HepG2 (cell line): ENCODE results near the gene ZXDC. TPM values are rescaled to one million over a fixed set of nuclear protein-coding genes. Genes with fewer than 3 reads are reported as not detected.

Source experiments
- ATAC-seq: fragments of 200-7000 bp; cut with Tn5 transposase; 3 replicates; pipeline ENCODE4 v1.9.1; 2020; ENCODE audit warnings: mild to moderate bottlenecking, moderate library complexity
- BruUV-seq: library from RNA; stranded (reverse); fragments of 400-500 nt; replicated peaks from 2 replicates; lab custom pipeline; 2021; lab: Mats Ljungman, UMichigan
- CTCF ChIA-PET: fragments of 300-600 bp; formaldehyde crosslinking; extraction: SDS; loops from one replicate; lab custom pipeline; 2021; ENCODE audit warnings: low total read pairs, inconsistent platforms, low intra/inter-chr PET ratio; lab: Yijun Ruan, JAX
- POLR2A ChIA-PET: fragments of 350-600 bp; sonication (Branson Sonifier 250); formaldehyde crosslinking; loops from one replicate; lab custom pipeline; 2020; ENCODE audit warnings: antibody characterized with exemption, inconsistent platforms; lab: Yijun Ruan, JAX
- DNase-seq: peaks from one replicate; pipeline ENCODE4 v3.0.0-alpha.2; 2015; ENCODE audit warnings: low spot score
- FAIRE-seq: peaks from 3 replicates; lab custom pipeline; 2011; peaks lifted over from hg19 to GRCh38; lab: Jason Lieb, UNC
- H2AFZ ChIP-seq: one replicate; pipeline ENCODE4 v1.6.1; 2011; ENCODE audit warnings: low read length, inconsistent platforms
- H3K27ac ChIP-seq: fragments of 300-600 bp; 3 replicates; pipeline ENCODE4 v1.8.0; 2011; ENCODE audit warnings: mixed run types, mild to moderate bottlenecking, mixed read lengths, low read length, inconsistent platforms; ENCODE audit not compliant: insufficient read depth; ENCODE audit errors: extremely low read length
- H3K27me3 ChIP-seq, 2 experiments: fragments of 200-600 bp in 1 of 2; 2 replicates in 1 of 2; 3 replicates in 1 of 2; pipeline versions ENCODE4 v1.6.0 to v1.8.0; 2011; ENCODE audit warnings: low read length in 2 of 2, mild to moderate bottlenecking in 2 of 2, moderate library complexity in 2 of 2, inconsistent platforms in 1 of 2; ENCODE audit not compliant: insufficient read depth in 2 of 2, control insufficient read depth in 1 of 2
- H3K36me3 ChIP-seq, 2 experiments: fragments of 200-600 bp in 1 of 2; replicated peaks in 1 of 2; 2 replicates in 1 of 2; 3 replicates in 1 of 2; pipeline versions ENCODE4 v1.5.1 to v1.8.0; 2011; ENCODE audit warnings: low read length in 2 of 2, inconsistent platforms in 1 of 2; ENCODE audit not compliant: insufficient read depth in 2 of 2, control insufficient read depth in 1 of 2
- H3K4me1 ChIP-seq: 2 replicates; pipeline ENCODE4 v1.5.1; 2012; ENCODE audit warnings: low read length, inconsistent platforms; ENCODE audit not compliant: insufficient read depth
- H3K4me2 ChIP-seq: 2 replicates; pipeline ENCODE4 v1.6.0; 2011; ENCODE audit warnings: low read depth, low read length, inconsistent platforms
- H3K4me3 ChIP-seq, 3 experiments: fragments of 200-600 bp in 1 of 3; sonication (generic), shearing (Covaris generic) in 1 of 3; replicated peaks in 1 of 3; 2 replicates each; pipeline ENCODE4 v1.5.1; 2011 to 2016; ENCODE audit warnings: low read length in 3 of 3, inconsistent platforms in 2 of 3, low read depth in 2 of 3, mild to moderate bottlenecking in 2 of 3, control low read depth in 1 of 3, mixed read lengths in 1 of 3; ENCODE audit not compliant: insufficient read depth in 1 of 3
- H3K79me2 ChIP-seq: one replicate; pipeline ENCODE4 v1.6.1; 2011; ENCODE audit warnings: low read length, inconsistent platforms; ENCODE audit not compliant: insufficient read depth
- H3K9ac ChIP-seq: 2 replicates; pipeline ENCODE4 v1.6.0; 2011; ENCODE audit warnings: mild to moderate bottlenecking, low read depth, low read length, inconsistent platforms; ENCODE audit not compliant: insufficient read depth
- H3K9me3 ChIP-seq: 2 replicates; pipeline ENCODE4 v1.5.1; 2012; ENCODE audit warnings: mild to moderate bottlenecking, low read length
- H4K20me1 ChIP-seq: 2 replicates; pipeline ENCODE4 v1.6.0; 2011; ENCODE audit warnings: inconsistent platforms, mild to moderate bottlenecking, low read length, moderate library complexity; ENCODE audit not compliant: insufficient read depth
- ARNT2 ChIP-seq: sonication (generic); formaldehyde crosslinking; IDR thresholded peaks from 2 replicates; pipeline ENCODE4 v1.8.0; 2022; ENCODE audit warnings: mild to moderate bottlenecking, low read depth, missing genetic modification reagents, moderate library complexity
- CCAR2 ChIP-seq: fragments of 200-400 bp; formaldehyde crosslinking; optimal IDR thresholded peaks from 2 replicates; pipeline ENCODE3; 2018; ENCODE audit warnings: low read depth, mild to moderate bottlenecking, low read length, moderate library complexity
- GTF3A ChIP-seq: sonication (generic); formaldehyde crosslinking; conservative IDR thresholded peaks from 2 replicates; pipeline ENCODE4 v1.4.0; 2020; ENCODE audit warnings: mild to moderate bottlenecking, missing genetic modification reagents
- KMT2A ChIP-seq: sonication (generic); formaldehyde crosslinking; IDR thresholded peaks from 2 replicates; pipeline ENCODE4 v1.4.0; 2020; ENCODE audit warnings: missing genetic modification reagents
- YY1 ChIP-seq: IDR thresholded peaks from 2 replicates; pipeline ENCODE4 v1.6.1; 2011; ENCODE audit warnings: low read length, low read depth, moderate library complexity, mild to moderate bottlenecking; ENCODE audit not compliant: insufficient read depth, insufficient replicate concordance
- ZNF234 ChIP-seq: sonication (generic); formaldehyde crosslinking; conservative IDR thresholded peaks from 2 replicates; pipeline ENCODE4 v1.5.1; 2020; ENCODE audit warnings: mild to moderate bottlenecking, missing genetic modification reagents
- ZNF235 ChIP-seq: sonication (generic); formaldehyde crosslinking; IDR thresholded peaks from 2 replicates; pipeline ENCODE4 v1.8.1; 2023; ENCODE audit warnings: mild to moderate bottlenecking, missing genetic modification reagents, borderline replicate concordance
- ZNF607 ChIP-seq: sonication (generic); formaldehyde crosslinking; IDR thresholded peaks from 2 replicates; pipeline ENCODE4 v1.5.1; 2020; ENCODE audit warnings: missing genetic modification reagents, mild to moderate bottlenecking, borderline replicate concordance
- ZNF703 ChIP-seq: sonication (generic); formaldehyde crosslinking; IDR thresholded peaks from 2 replicates; pipeline ENCODE4 v1.5.1; 2020; ENCODE audit warnings: missing genetic modification reagents, mild to moderate bottlenecking, moderate library complexity, borderline replicate concordance
- ZNF775 ChIP-seq: sonication (generic); formaldehyde crosslinking; IDR thresholded peaks from 2 replicates; pipeline ENCODE4 v1.4.0; 2020; ENCODE audit warnings: missing genetic modification reagents, mild to moderate bottlenecking, moderate library complexity, borderline replicate concordance
- ZSCAN31 ChIP-seq: sonication (generic); formaldehyde crosslinking; IDR thresholded peaks from 2 replicates; pipeline ENCODE4 v1.5.0; 2020; ENCODE audit warnings: low read depth, mild to moderate bottlenecking, missing genetic modification reagents
- WGBS: methylation state at CpG from one replicate; pipeline ENCODE4 v1.1.6; 2017; ENCODE audit warnings: low lambda C conversion rate; 5-methylcytosine and 5-hydroxymethylcytosine counted together
- in situ Hi-C: cut with HindIII; loops from 2 replicates; pipeline ENCODE4 v1.10.0; 2017; ENCODE audit warnings: low pct_unique_long_range_greater_than_20kb; ENCODE audit not compliant: extremely low pct_ligation_motif_present
- intact Hi-C: fragments of 100-400 bp; cut with micrococcal nuclease; formaldehyde crosslinking; loops from one replicate; pipeline ENCODE4 v1.10.0; 2022; ENCODE audit not compliant: unreplicated experiment
- polyA plus RNA-seq, 8 experiments: library from polyadenylated mRNA; depleted of rRNA in 3 of 8; stranded (reverse) in 7 of 8; unstranded in 1 of 8; fragments of >200 nt; fragmentation: Illumina TruSeq in 4 of 8; extraction: Trizol in 4 of 8; gene quantifications; 2 replicates each; pipeline versions ENCODE4 v1.2.1 to v1.2.3, GENCODE V29; 2011 to 2016; ENCODE audit warnings: low read depth in 4 of 8, missing spikeins in 1 of 8, mixed read lengths in 1 of 8; ENCODE audit not compliant: insufficient read depth in 1 of 8
- total RNA-seq, 5 experiments: library from RNA; depleted of rRNA; stranded (reverse); fragments of >200 nt; fragmentation: Illumina TruSeq; extraction: Trizol; gene quantifications; 2 replicates each; pipeline ENCODE4 v1.2.3, GENCODE V29; 2016; ENCODE audit warnings: low read depth in 1 of 5
- TF ChIP-seq, protein P1 (sequence below): sonication (generic); formaldehyde crosslinking; conservative IDR thresholded peaks from 2 replicates; pipeline ENCODE4 v1.4.0; 2020; ENCODE audit warnings: missing genetic modification reagents
- TF ChIP-seq, protein P2 (sequence below): sonication (generic); formaldehyde crosslinking; IDR thresholded peaks from 2 replicates; pipeline ENCODE4 v1.8.0; 2022; ENCODE audit warnings: missing genetic modification reagents, mild to moderate bottlenecking, borderline replicate concordance

The ZXDC gene
- total and polyA plus RNA-seq, 2 of the 13 experiments (the other 11 are each of a cell fraction or from before 2014, with no cell fraction given) = 17.6 to 21.2 TPM

DNA sequence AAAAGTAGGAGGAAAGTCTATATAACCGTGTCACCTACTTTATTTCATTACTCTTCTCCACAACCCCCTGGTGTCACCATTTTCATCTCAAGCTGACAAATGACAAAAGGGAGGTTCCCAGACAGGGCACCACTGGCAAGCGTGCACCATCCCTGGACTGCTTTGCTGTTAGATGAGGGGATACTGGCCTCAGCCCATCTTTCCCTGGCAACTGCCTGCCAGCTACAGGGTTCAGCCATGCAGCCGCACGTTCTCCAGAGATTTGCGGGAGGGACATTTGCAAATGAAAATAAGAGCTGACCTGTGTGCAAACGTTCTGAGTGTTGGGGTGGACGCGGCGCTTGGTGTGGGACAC, 41.2 kb upstream of the ZXDC start:
- peak overlapping the region; percentile 94 for H3K4me2 ChIP-seq
- ChIA-PET CTCF (no interaction called here), POLR2A (interaction anchor here (3.5 kb wide), 1 partner anchor 12 kb away, joined by 53 read pairs; no protein-coding TSS in a partner anchor)
- no peaks in the 10 kb centered on the region for H3K36me3 ChIP-seq
- peak overlapping the region; percentile 76 for H3K27ac ChIP-seq
- H3K9me3 ChIP-seq = no peaks in the 10 kb centered on the region
- intact Hi-C loops = loop anchor here (5.0 kb wide), 1 partner anchor 35 kb away; no protein-coding TSS in a partner anchor
- H3K79me2 ChIP-seq = no peaks in the 10 kb centered on the region
- H4K20me1 ChIP-seq = no peaks in the 10 kb centered on the region
- peaks cover 55% of the 10 kb centered on the region for H3K4me1 ChIP-seq
- TF ChIP-seq KMT2A (CRISPR knock-in tag) = peak; percentile 36; the same call in 1 of the 2 replicates
- TF ChIP-seq ZNF775 (CRISPR knock-in tag) = no peak
- peak; percentile 24; the same call in 1 of the 2 replicates for TF ChIP-seq ZNF235 (CRISPR knock-in tag)
- TF ChIP-seq ZNF234 (CRISPR knock-in tag) = 0 out of 2 replicates have a peak, but pooled peaks have one; percentile 21
- TF ChIP-seq, protein P1, sequence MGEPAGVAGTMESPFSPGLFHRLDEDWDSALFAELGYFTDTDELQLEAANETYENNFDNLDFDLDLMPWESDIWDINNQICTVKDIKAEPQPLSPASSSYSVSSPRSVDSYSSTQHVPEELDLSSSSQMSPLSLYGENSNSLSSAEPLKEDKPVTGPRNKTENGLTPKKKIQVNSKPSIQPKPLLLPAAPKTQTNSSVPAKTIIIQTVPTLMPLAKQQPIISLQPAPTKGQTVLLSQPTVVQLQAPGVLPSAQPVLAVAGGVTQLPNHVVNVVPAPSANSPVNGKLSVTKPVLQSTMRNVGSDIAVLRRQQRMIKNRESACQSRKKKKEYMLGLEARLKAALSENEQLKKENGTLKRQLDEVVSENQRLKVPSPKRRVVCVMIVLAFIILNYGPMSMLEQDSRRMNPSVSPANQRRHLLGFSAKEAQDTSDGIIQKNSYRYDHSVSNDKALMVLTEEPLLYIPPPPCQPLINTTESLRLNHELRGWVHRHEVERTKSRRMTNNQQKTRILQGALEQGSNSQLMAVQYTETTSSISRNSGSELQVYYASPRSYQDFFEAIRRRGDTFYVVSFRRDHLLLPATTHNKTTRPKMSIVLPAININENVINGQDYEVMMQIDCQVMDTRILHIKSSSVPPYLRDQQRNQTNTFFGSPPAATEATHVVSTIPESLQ = no peak
- 0 out of 2 replicates have a peak, but pooled peaks have one; percentile 17 for TF ChIP-seq ZNF607 (CRISPR knock-in tag)
- 0 out of 2 replicates have a peak, but pooled peaks have one; percentile 42 for TF ChIP-seq ZNF703
- 0 out of 2 replicates have a peak, but pooled peaks have one; percentile 13 for TF ChIP-seq ARNT2 (CRISPR knock-in tag)
- 0 out of 2 replicates have a peak, but pooled peaks have one; percentile 40 for TF ChIP-seq ZSCAN31 (CRISPR knock-in tag)
- no peak for TF ChIP-seq GTF3A
- TF ChIP-seq, protein P2, sequence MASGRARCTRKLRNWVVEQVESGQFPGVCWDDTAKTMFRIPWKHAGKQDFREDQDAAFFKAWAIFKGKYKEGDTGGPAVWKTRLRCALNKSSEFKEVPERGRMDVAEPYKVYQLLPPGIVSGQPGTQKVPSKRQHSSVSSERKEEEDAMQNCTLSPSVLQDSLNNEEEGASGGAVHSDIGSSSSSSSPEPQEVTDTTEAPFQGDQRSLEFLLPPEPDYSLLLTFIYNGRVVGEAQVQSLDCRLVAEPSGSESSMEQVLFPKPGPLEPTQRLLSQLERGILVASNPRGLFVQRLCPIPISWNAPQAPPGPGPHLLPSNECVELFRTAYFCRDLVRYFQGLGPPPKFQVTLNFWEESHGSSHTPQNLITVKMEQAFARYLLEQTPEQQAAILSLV = no peak
- TF ChIP-seq YY1 = peak; percentile 1
- no peak for TF ChIP-seq CCAR2
- peak overlapping the region; percentile 52 for H3K9ac ChIP-seq
- FAIRE-seq (no peak), DNase-seq (no peak), ATAC-seq (peak; percentile 12)
- no peaks in the 10 kb centered on the region for H3K27me3 ChIP-seq
- peak overlapping the region; percentile 54 to 73 (median 61) for H3K4me3 ChIP-seq
- in situ Hi-C loops = no loop called here
- 4% methylated on average over 2 of the region's 9 CpGs for WGBS
- H2AFZ ChIP-seq = no peak overlapping the region
- no TSS peak for BruUV-seq
